Amygdala (tissue), 56 donors: Measurements from ENCODE around the gene STPG1.

ENCODE experiments used
- DNase-seq, 56 donors: peaks; one replicate each; lab custom pipeline; 2025; lab: John Stamatoyannopoulos, UW

The STPG1 gene

GRCh38 chr1:24427545-24427862, 13.9 kb upstream of the STPG1 start:
- DNase-seq = no peak

- DNase-seq = no peak
Measured at GRCh38 chr1:24426744-24427544, 13.4 kb upstream of the STPG1 start.

GRCh38 chr1:24425922-24426321, 12.3 kb upstream of the STPG1 start:
- DNase-seq = no peak

- DNase-seq = no peak
Measured at GRCh38 chr1:24425441-24425840, 11.9 kb upstream of the STPG1 start.

GRCh38 chr1:24424990-24425389, 11.4 kb upstream of the STPG1 start:
- DNase-seq = no peak

- DNase-seq = no peak
Measured at GRCh38 chr1:24424207-24424606, 10.6 kb upstream of the STPG1 start.

- no peak for DNase-seq
Measured at GRCh38 chr1:24421502-24421901, 7.9 kb upstream of the STPG1 start.

- DNase-seq = no peak
Measured at GRCh38 chr1:24420547-24420946, 7.0 kb upstream of the STPG1 start.

GRCh38 chr1:24418898-24419628, 5.5 kb upstream of the STPG1 start:
- peak in 31 of 56 donors; percentile 21 to 76 (median 46) for DNase-seq

GRCh38 chr1:24417681-24418080, 4.1 kb upstream of the STPG1 start:
- no peak for DNase-seq

GRCh38 chr1:24416666-24417391, 3.2 kb upstream of the STPG1 start:
- DNase-seq = no peak

GRCh38 chr1:24415910-24416665, 2.5 kb upstream of the STPG1 start:
- peak in 6 of 56 donors; percentile 30 to 62 (median 50) for DNase-seq

GRCh38 chr1:24415334-24415909, 1.8 kb upstream of the STPG1 start, which contains the start of gene NIPAL3:
TSS of gene NIPAL3 (plus strand) at chr1:24415802. CDS start at chr1:24419548, 3,746 bp downstream.
- peak in 55 of 56 donors; percentile 70 to 98 (median 93) for DNase-seq

GRCh38 chr1:24414775-24415333, 1.3 kb upstream of the STPG1 start:
- no peak for DNase-seq

GRCh38 chr1:24412408-24412807, 1.2 kb downstream of the STPG1 start:
- DNase-seq = no peak

GRCh38 chr1:24411963-24412362, 1.6 kb downstream of the STPG1 start:
- DNase-seq = no peak

- DNase-seq = no peak
Measured at GRCh38 chr1:24410750-24411149, 2.8 kb downstream of the STPG1 start.

GRCh38 chr1:24409535-24409934, 4.0 kb downstream of the STPG1 start:
- DNase-seq = no peak

- DNase-seq = no peak
Measured at GRCh38 chr1:24406788-24407187, 6.8 kb downstream of the STPG1 start.

- no peak for DNase-seq
Measured at GRCh38 chr1:24403806-24404205, 9.8 kb downstream of the STPG1 start.
